Activated T-helper 1 cell treated with Interleukin-2 at 50 U/mL for 16 hours (primary cell): Measurements from ENCODE around the gene PPAN.
A peak's percentile ranks its signal among the peaks of the same experiment; 100 is the strongest.

Source experiments
- DNase-seq: peaks from one replicate; pipeline ENCODE4 v3.0.0-alpha.2; 2020; ENCODE audit warnings: low read depth

Gene PPAN

GRCh38 chr19:10141479-10141878, 35.3 kb downstream of the PPAN start:
- DNase-seq, result no peak

- DNase-seq, result no peak
These were observed 35.8 kb downstream of the PPAN start for GRCh38 chr19:10141973-10142372.

- peak; percentile 42 for DNase-seq
These were observed 36.7 kb downstream of the PPAN start for GRCh38 chr19:10142701-10143375.

GRCh38 chr19:10143681-10144080, 37.5 kb downstream of the PPAN start:
- no peak for DNase-seq

- no peak for DNase-seq
These were observed 38.2 kb downstream of the PPAN start for GRCh38 chr19:10144361-10144760.

- DNase-seq, result no peak
These were observed 38.9 kb downstream of the PPAN start for GRCh38 chr19:10145031-10145430.

GRCh38 chr19:10146142-10146541, 40.0 kb downstream of the PPAN start:
- no peak for DNase-seq

GRCh38 chr19:10149427-10149826, 43.3 kb downstream of the PPAN start:
- DNase-seq, result no peak

GRCh38 chr19:10151521-10151920, 45.4 kb downstream of the PPAN start:
- DNase-seq, result no peak

GRCh38 chr19:10152100-10152499, 45.9 kb downstream of the PPAN start:
- no peak for DNase-seq

GRCh38 chr19:10155839-10156238, 49.7 kb downstream of the PPAN start:
- DNase-seq, result no peak

- DNase-seq, result no peak
These were observed 51.9 kb downstream of the PPAN start for GRCh38 chr19:10158071-10158470.

GRCh38 chr19:10158485-10158884, 52.3 kb downstream of the PPAN start:
- no peak for DNase-seq

GRCh38 chr19:10159610-10160009, 53.4 kb downstream of the PPAN start:
- no peak for DNase-seq
